Measurements from ENCODE around the gene KHDC4.
"Not testable (repeated sequence)": the region's sequence is repeated elsewhere in the genome, so short reads cannot be mapped to it uniquely, and the experiment has no call there.

KHDC4 gene

DNA sequence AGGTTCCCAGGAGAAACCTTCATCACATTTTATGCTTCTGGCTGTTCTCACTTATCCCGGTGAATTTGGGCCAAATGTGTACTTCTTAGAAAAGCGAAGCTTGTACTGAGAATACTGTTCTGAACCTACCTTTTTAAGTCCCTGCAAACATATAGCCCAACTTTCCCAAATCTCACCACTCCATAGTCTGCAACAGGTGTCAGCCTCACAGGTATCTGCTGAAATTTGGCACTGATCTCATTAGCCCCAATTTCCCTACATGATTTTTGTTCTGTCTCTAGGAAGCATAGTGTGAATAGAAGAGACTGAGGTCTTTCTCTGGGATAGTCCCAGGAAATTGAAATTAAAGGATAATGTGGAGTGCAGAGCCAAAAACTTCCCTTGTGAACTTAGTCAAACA is 34.5 kb downstream of the KHDC4 start:
- Histone ChIP-seq H3K36me3 (peaks cover 41% of the 10 kb centered on the region), H3K27me3 (no peaks in the 10 kb centered on the region), H3K9me3 (no peaks in the 10 kb centered on the region), H3K4me3 (ENCODE audit: low read depth, low read length) (no peak overlapping the region), H3K4me1 (no peaks in the 10 kb centered on the region)
- TF ChIP-seq, protein P1, sequence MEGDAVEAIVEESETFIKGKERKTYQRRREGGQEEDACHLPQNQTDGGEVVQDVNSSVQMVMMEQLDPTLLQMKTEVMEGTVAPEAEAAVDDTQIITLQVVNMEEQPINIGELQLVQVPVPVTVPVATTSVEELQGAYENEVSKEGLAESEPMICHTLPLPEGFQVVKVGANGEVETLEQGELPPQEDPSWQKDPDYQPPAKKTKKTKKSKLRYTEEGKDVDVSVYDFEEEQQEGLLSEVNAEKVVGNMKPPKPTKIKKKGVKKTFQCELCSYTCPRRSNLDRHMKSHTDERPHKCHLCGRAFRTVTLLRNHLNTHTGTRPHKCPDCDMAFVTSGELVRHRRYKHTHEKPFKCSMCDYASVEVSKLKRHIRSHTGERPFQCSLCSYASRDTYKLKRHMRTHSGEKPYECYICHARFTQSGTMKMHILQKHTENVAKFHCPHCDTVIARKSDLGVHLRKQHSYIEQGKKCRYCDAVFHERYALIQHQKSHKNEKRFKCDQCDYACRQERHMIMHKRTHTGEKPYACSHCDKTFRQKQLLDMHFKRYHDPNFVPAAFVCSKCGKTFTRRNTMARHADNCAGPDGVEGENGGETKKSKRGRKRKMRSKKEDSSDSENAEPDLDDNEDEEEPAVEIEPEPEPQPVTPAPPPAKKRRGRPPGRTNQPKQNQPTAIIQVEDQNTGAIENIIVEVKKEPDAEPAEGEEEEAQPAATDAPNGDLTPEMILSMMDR (IDR thresholded peaks at IDR 0.05; ENCODE audit: low read depth, low read length), result no peak
- no peak for DNase-seq

DNA sequence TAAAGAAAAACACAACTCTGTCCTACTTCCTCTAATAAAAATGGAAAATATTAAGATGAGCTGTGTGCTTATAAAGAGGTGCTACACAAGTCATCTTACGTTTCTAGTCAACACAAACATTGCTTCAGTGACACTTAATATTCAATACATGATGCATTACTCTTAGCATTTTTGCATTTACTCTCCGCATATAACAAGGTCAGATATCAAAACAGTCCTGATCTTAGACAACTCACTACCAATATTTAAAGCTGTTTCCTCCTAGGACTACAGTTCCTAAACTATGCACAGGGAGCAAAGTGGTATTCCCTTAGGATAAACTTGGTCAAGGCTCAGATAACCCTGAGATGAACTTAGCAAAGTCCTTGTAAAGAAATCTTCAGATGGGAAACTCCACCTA is 35.3 kb downstream of the KHDC4 start:
- Histone ChIP-seq H3K36me3 (peaks cover 34% of the 10 kb centered on the region), H3K27me3 (no peaks in the 10 kb centered on the region), H3K4me3 (ENCODE audit: low read depth, low read length) (no peak overlapping the region), H3K9me3 (no peaks in the 10 kb centered on the region), H3K4me1 (no peaks in the 10 kb centered on the region)
- TF ChIP-seq, protein P1 (IDR thresholded peaks at IDR 0.05; ENCODE audit: low read depth, low read length), result no peak
- no peak for DNase-seq

DNA sequence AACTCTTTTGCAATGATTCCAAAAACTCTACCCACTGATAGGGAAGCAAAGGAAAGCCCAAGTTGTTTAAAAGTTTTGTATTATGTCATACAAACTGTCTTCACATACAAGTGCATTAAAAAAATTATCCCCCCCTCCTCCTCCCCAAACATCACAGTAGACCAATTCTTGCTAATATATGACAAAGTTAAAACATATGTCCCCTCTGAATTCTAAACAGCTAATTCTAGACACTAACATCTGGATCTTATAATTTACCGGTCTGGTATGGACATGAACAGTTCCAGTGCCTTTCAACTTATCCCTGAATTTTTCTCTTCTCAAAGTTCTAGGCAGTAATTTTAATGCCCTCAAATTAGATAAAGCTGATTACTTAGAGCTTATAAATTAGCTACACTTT is 36.5 kb downstream of the KHDC4 start:
- Histone ChIP-seq H3K4me3 (ENCODE audit: low read depth, low read length) (no peak overlapping the region), H3K9me3 (no peaks in the 10 kb centered on the region), H3K27me3 (no peaks in the 10 kb centered on the region), H3K4me1 (no peaks in the 10 kb centered on the region), H3K36me3 (peaks cover 29% of the 10 kb centered on the region)
- DNase-seq, result no peak
- TF ChIP-seq, protein P1 (IDR thresholded peaks at IDR 0.05; ENCODE audit: low read depth, low read length), result no peak

DNA sequence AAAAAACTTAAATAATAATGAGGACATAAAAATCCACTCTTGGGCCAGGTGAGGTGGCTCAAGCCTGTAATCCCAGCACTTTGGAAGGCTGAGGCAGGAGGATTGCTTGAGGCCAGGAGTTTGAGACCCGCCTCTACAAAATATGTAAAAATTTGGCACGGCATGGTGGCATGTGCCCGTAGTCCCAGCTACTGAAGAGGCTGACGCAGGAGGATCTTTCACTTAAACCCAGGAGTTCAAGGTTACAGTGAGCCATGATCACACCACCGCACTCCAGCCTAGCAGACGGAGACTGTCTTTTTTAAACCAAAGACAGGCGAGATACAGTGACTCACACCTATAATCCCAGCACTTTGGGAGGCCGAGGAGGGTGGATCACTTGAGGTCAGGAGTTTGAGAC is 37.7 kb downstream of the KHDC4 start:
- not testable (repeated sequence) for H3K4me1 ChIP-seq; H3K9me3 ChIP-seq; DNase-seq; H3K27me3 ChIP-seq; H3K4me3 ChIP-seq (ENCODE audit: low read depth, low read length)
- H3K36me3 ChIP-seq, result peaks cover 25% of the 10 kb centered on the region

DNA sequence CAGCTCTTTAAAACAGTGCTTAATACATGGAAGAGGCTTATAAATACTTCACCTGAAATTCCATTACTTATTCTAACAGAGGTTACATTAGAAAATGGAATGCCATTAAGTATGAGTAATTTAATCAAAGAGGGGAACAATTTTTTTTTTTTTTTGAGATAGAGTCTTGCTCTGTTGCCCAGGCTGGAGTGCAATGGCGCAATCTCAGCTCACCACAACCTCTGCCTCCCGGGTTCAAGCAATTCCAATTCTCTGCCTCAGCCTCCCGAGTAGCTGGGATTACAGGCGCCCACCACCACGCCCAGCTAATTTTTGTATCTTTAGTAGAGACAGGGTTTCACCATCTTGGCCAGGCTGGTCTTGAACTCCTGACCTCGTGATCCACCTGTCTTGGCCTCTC is 38.6 kb downstream of the KHDC4 start:
- H3K4me1 ChIP-seq; H3K4me3 ChIP-seq (ENCODE audit: low read depth, low read length); H3K27me3 ChIP-seq; DNase-seq; H3K9me3 ChIP-seq: not testable (repeated sequence)
- H3K36me3 ChIP-seq, result peaks cover 16% of the 10 kb centered on the region

DNA sequence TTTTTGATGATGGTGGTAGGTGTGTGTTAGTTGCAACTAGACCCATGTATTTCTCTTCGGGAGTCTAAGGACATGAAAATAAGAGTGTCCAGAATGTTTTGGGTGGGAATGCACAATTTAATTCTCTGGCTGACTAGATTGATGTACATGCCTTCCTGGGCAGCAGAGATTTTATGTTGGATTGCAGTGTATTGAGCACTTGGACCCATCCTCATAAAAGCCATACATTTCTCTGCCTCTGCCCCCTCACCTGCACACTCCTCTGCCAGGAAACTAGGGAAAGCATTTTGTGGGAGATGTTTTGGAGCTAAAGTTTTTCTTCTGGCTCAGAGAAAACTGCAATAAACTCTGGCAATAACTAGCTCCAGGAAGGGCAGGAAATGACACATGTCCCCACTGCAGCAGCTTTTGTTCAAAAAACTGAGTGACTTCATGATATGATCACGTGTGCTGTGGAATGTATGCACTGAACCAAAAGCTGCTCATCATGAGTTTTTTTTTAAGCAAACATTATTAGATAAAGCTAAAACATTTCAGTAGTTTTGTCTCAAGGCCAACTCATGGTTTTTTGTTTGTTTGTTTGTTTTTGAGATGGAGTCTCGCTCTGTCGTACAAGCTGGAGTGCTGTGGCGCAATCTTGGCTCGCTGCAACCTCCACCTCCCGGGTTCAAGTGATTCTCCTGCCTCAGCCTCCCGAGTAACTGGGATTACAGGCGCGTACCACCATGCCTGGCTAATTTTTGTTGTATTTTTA is 40.6 kb downstream of the KHDC4 start:
- Histone ChIP-seq H3K4me1 (no peaks in the 10 kb centered on the region), H3K36me3 (peaks cover 6% of the 10 kb centered on the region), H3K9me3 (no peaks in the 10 kb centered on the region), H3K27me3 (no peaks in the 10 kb centered on the region), H3K4me3 (ENCODE audit: low read depth, low read length) (no peak overlapping the region)
- TF ChIP-seq, protein P1 (IDR thresholded peaks at IDR 0.05; ENCODE audit: low read depth, low read length), result no peak
- no peak for DNase-seq

DNA sequence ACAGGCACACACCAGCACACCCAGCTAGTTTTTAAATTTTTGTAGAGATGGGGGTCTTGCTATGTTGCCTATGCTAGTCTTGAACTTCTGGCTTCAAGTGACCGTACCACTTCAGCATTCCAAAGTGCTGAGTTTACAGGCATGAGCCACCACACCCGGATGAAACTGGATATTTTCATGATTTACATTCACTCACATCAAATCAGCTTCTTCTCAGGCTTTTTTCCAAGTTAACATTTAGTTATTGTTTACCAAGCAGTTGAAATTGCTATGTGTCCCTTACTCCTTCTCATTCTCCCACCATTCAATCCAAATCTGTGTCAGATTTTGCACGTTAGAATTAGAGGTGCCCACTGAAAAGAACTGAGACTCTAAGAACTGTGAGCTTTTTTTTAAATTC is 41.4 kb downstream of the KHDC4 start:
- Histone ChIP-seq H3K4me3 (ENCODE audit: low read depth, low read length) (no peak overlapping the region), H3K36me3 (peaks cover 6% of the 10 kb centered on the region), H3K9me3 (no peaks in the 10 kb centered on the region), H3K4me1 (no peaks in the 10 kb centered on the region), H3K27me3 (no peaks in the 10 kb centered on the region)
- no peak for DNase-seq
- TF ChIP-seq, protein P1 (IDR thresholded peaks at IDR 0.05; ENCODE audit: low read depth, low read length), result no peak

Data from BE2C (cell line).